ENCODE results near the gene FAAH2.

- TF ChIP-seq POLR2A (IDR thresholded peaks at IDR 0.05) (no peak), CTCF (IDR thresholded peaks at IDR 0.05) (no peak)
Measured at GRCh38 chrX:57282568-57282967, 3.9 kb upstream of the FAAH2 start.

Measured in uterus (tissue), 2 donors.